Muscle of leg (tissue), 11 donors: Measurements from ENCODE around the gene NEU1. TPM values are rescaled to one million over a fixed set of nuclear protein-coding genes. Genes with fewer than 3 reads are reported as not detected.
"Not testable (repeated sequence)": the region's sequence is repeated elsewhere in the genome, so short reads cannot be mapped to it uniquely, and the experiment has no call there.

Source experiments
- DNase-seq: peaks from one replicate; pipeline ENCODE4 v3.0.0; 2013
- H3K27ac ChIP-seq: one replicate; pipeline ENCODE4 v1.5.1; 2013; ENCODE audit warnings: mild to moderate bottlenecking, low read length, control low read depth
- H3K27me3 ChIP-seq: one replicate; pipeline ENCODE4 v1.6.1; 2013; ENCODE audit warnings: low read length; ENCODE audit not compliant: control insufficient read depth, insufficient read depth
- H3K36me3 ChIP-seq: one replicate; pipeline ENCODE4 v1.6.1; 2013; ENCODE audit warnings: low read length; ENCODE audit not compliant: control insufficient read depth, insufficient read depth
- H3K4me1 ChIP-seq: one replicate; pipeline ENCODE4 v1.6.1; 2013; ENCODE audit warnings: low read length; ENCODE audit not compliant: control insufficient read depth, insufficient read depth
- H3K4me3 ChIP-seq: one replicate; pipeline ENCODE4 v1.5.1; 2013; ENCODE audit warnings: low read length, control low read depth
- H3K9me3 ChIP-seq: replicated peaks from 2 replicates; pipeline ENCODE4 v1.6.1; 2013; ENCODE audit warnings: low read depth, low read length; ENCODE audit not compliant: control insufficient read depth
- WGBS: methylation state at CpG from one replicate; pipeline ENCODE4 v1.1.5; 2013; ENCODE audit warnings: missing lambda C conversion rate; ENCODE audit not compliant: insufficient coverage; 5-methylcytosine and 5-hydroxymethylcytosine counted together
- polyA plus RNA-seq, 8 donors: library from polyadenylated mRNA; unstranded; fragments of 120-200 nt; gene quantifications; one replicate each; pipeline versions ENCODE4 v1.2.1 to v1.2.3, GENCODE V29; 2013; ENCODE audit warnings: inconsistent platforms in 1 of 8, low replicate concordance in 1 of 8; ENCODE audit not compliant: insufficient read length in 8 of 8, insufficient read depth in 1 of 8
- total RNA-seq: library from RNA; stranded (reverse); fragments of 120-200 nt; gene quantifications from one replicate; pipeline ENCODE4 v1.2.4, GENCODE V29; 2013

NEU1 gene
- total and polyA plus RNA-seq, 9 donors: 14.5 to 27.1 (median 18.5) TPM

GRCh38 chr6:31844507-31844906 lies 18.1 kb downstream of the NEU1 start:
- Histone ChIP-seq H3K9me3 (no peaks in the 10 kb centered on the region), H3K36me3 (peaks cover 17% of the 10 kb centered on the region), H3K4me3 (no peak overlapping the region), H3K4me1 (no peaks in the 10 kb centered on the region), H3K27me3 (no peaks in the 10 kb centered on the region), H3K27ac (no peak overlapping the region)
- 100% methylated on average over 2 of the region's 3 CpGs for WGBS
- DNase-seq: no peak

- H3K27me3 ChIP-seq: no peaks in the 10 kb centered on the region
- H3K4me1 ChIP-seq: peaks cover 10% of the 10 kb centered on the region
- no peaks in the 10 kb centered on the region for H3K9me3 ChIP-seq
- no peak for DNase-seq
- no peak overlapping the region for H3K4me3 ChIP-seq
- peaks cover 41% of the 10 kb centered on the region for H3K36me3 ChIP-seq
- H3K27ac ChIP-seq: no peak overlapping the region
- WGBS: 94% methylated on average over 6 of the region's 9 CpGs
These were observed 20.6 kb downstream of the NEU1 start for GRCh38 chr6:31842053-31842452.

GRCh38 chr6:31839779-31840126 lies 22.9 kb downstream of the NEU1 start:
- not testable (repeated sequence) for H3K27me3 ChIP-seq, H3K9me3 ChIP-seq, H3K4me3 ChIP-seq, DNase-seq, H3K27ac ChIP-seq
- Histone ChIP-seq H3K4me1 (peaks cover 27% of the 10 kb centered on the region), H3K36me3 (peaks cover 53% of the 10 kb centered on the region)
- 76% methylated on average over 5 of the region's 8 CpGs for WGBS

GRCh38 chr6:31838968-31839367 lies 23.7 kb downstream of the NEU1 start:
- Histone ChIP-seq H3K4me1 (peaks cover 30% of the 10 kb centered on the region), H3K27ac (no peak overlapping the region), H3K27me3 (no peaks in the 10 kb centered on the region), H3K36me3 (peaks cover 53% of the 10 kb centered on the region), H3K4me3 (no peak overlapping the region), H3K9me3 (no peaks in the 10 kb centered on the region)
- DNase-seq: no peak
- WGBS: 43% methylated on average over 1 of the region's 3 CpGs

- H3K4me3 ChIP-seq, DNase-seq, H3K9me3 ChIP-seq, H3K27me3 ChIP-seq, H3K27ac ChIP-seq: not testable (repeated sequence)
- WGBS: no CpG with 5 or more reads among the region's 9 CpGs
- Histone ChIP-seq H3K36me3 (peaks cover 53% of the 10 kb centered on the region), H3K4me1 (peaks cover 32% of the 10 kb centered on the region)
These were observed 24.5 kb downstream of the NEU1 start for GRCh38 chr6:31838114-31838553.

GRCh38 chr6:31837369-31838113 lies 25.1 kb downstream of the NEU1 start:
- no peak for DNase-seq
- Histone ChIP-seq H3K9me3 (no peaks in the 10 kb centered on the region), H3K36me3 (peaks cover 53% of the 10 kb centered on the region), H3K4me3 (peak overlapping the region; percentile 99), H3K27me3 (no peaks in the 10 kb centered on the region), H3K27ac (peak overlapping the region; percentile 95), H3K4me1 (peaks cover 32% of the 10 kb centered on the region)
- WGBS: no CpG with 5 or more reads among the region's 1 CpG

GRCh38 chr6:31836474-31837368 lies 25.9 kb downstream of the NEU1 start:
- DNase-seq: peak; percentile 33
- Histone ChIP-seq H3K27me3 (no peaks in the 10 kb centered on the region), H3K36me3 (peaks cover 53% of the 10 kb centered on the region), H3K4me1 (peaks cover 32% of the 10 kb centered on the region), H3K27ac (peak overlapping the region; percentile 95), H3K9me3 (no peaks in the 10 kb centered on the region), H3K4me3 (peak overlapping the region; percentile 99)
- WGBS: 33% methylated on average over 3 of the region's 12 CpGs

GRCh38 chr6:31836047-31836473 lies 26.6 kb downstream of the NEU1 start:
- no peak for DNase-seq
- peaks cover 36% of the 10 kb centered on the region for H3K4me1 ChIP-seq

GRCh38 chr6:31834367-31835250 lies 28.0 kb downstream of the NEU1 start:
- H3K4me3 ChIP-seq: peak overlapping the region; percentile 99
- WGBS: 1% methylated on average over 35 of the region's 59 CpGs
- peaks cover 43% of the 10 kb centered on the region for H3K4me1 ChIP-seq
- DNase-seq: peak; percentile 96
- no peaks in the 10 kb centered on the region for H3K9me3 ChIP-seq
- no peaks in the 10 kb centered on the region for H3K27me3 ChIP-seq
- peak overlapping the region; percentile 95 for H3K27ac ChIP-seq
- peaks cover 41% of the 10 kb centered on the region for H3K36me3 ChIP-seq

More at GRCh38 chr6:31836047-31836473, 26.6 kb downstream of the NEU1 start:
- peaks cover 54% of the 10 kb centered on the region for H3K36me3 ChIP-seq
- 7% methylated on average over 4 of the region's 14 CpGs for WGBS
- peak overlapping the region; percentile 99 for H3K4me3 ChIP-seq
- H3K27me3 ChIP-seq: no peaks in the 10 kb centered on the region
- no peaks in the 10 kb centered on the region for H3K9me3 ChIP-seq
- H3K27ac ChIP-seq: peak overlapping the region; percentile 95
